Prostate gland (tissue), 2 donors: ENCODE results near the gene KXD1.

Source experiments
- CTCF ChIP-seq, 4 experiments: fragments of 200-600 bp in 2 of 4; fragments of 450-650 bp in 2 of 4; sonication (generic) in 2 of 4; IDR thresholded peaks; 1 replicate in 3 of 4; 2 replicates in 1 of 4; pipeline ENCODE4 v1.5.1; 2016 to 2019; ENCODE audit warnings: antibody characterized with exemption in 4 of 4, mild to moderate bottlenecking in 2 of 4, moderate library complexity in 2 of 4
- POLR2A ChIP-seq: fragments of 450-650 bp; IDR thresholded peaks from one replicate; pipeline ENCODE4 v1.6.1; 2016; ENCODE audit warnings: antibody characterized with exemption, mild to moderate bottlenecking
- POLR2AphosphoS5 ChIP-seq: sonication (generic); formaldehyde crosslinking; IDR thresholded peaks from one replicate; pipeline ENCODE4 v1.6.1; 2017; ENCODE audit warnings: antibody characterized with exemption

- no peak for TF ChIP-seq CTCF (IDR thresholded peaks at IDR 0.05)
- no peak for TF ChIP-seq POLR2A
- no peak for TF ChIP-seq POLR2AphosphoS5
These were observed 4.4 kb downstream of the KXD1 start for GRCh38 chr19:18562086-18562485.
